Head of caudate nucleus (tissue), 42 donors: ENCODE results near the gene ETV5.

Experiments
- DNase-seq, 42 donors: peaks; one replicate each; pipeline versions ENCODE4 v3.0.0 to v3.0.0-alpha.2; 2020 to 2021; ENCODE audit warnings: mixed read lengths in 7 of 42
- intact Hi-C: fragments of 100-400 bp; cut with DNase I; formaldehyde crosslinking; loops from one replicate; pipeline ENCODE4 v1.15.0; 2022

The ETV5 gene

GRCh38 chr3:186003610-186004009 is 105.3 kb downstream of the ETV5 start:
- intact Hi-C loops: no loop called here
- peak in 3 of 42 donors; percentile 15 to 40 (median 23) for DNase-seq

- intact Hi-C loops: no loop called here
- DNase-seq: peak in 5 of 42 donors; percentile 8 to 54 (median 31)
These were observed 105.9 kb downstream of the ETV5 start for GRCh38 chr3:186002884-186003472.

- no peak for DNase-seq
- intact Hi-C loops: no loop called here
These were observed 107.0 kb downstream of the ETV5 start for GRCh38 chr3:186001842-186002241.

GRCh38 chr3:185999221-185999620 is 109.7 kb downstream of the ETV5 start:
- intact Hi-C loops: no loop called here
- DNase-seq: peak in 1 of 42 donors; percentile 25

- no peak for DNase-seq
- intact Hi-C loops: no loop called here
These were observed 110.8 kb downstream of the ETV5 start for GRCh38 chr3:185998136-185998535.

- no peak for DNase-seq
- intact Hi-C loops: no loop called here
These were observed 111.8 kb downstream of the ETV5 start for GRCh38 chr3:185997130-185997529.
